Measurements from ENCODE around the gene KEL.

The KEL gene

GRCh38 chr7:142896741-142897379 lies 65.3 kb downstream of the KEL start:
- no peak for DNase-seq

GRCh38 chr7:142896151-142896550 lies 66.0 kb downstream of the KEL start:
- DNase-seq, result no peak

GRCh38 chr7:142894985-142895593 lies 67.1 kb downstream of the KEL start:
- no peak for DNase-seq

GRCh38 chr7:142894112-142894984 lies 67.8 kb downstream of the KEL start:
- DNase-seq, result no peak

- DNase-seq, result no peak
Measured at GRCh38 chr7:142892951-142893350, 69.2 kb downstream of the KEL start.

- no peak for DNase-seq
Measured at GRCh38 chr7:142891490-142892082, 70.6 kb downstream of the KEL start.

All from NCI-H187 treated with DMSO at 0.1 percent for 48 hours (cell line).